IPS DF 4.7 (cell line): Measurements from ENCODE around the gene PAPSS2.
"Not testable (repeated sequence)": the region's sequence is repeated elsewhere in the genome, so short reads cannot be mapped to it uniquely, and the experiment has no call there.

Experiments
- DNase-seq: peaks from one replicate; pipeline ENCODE4 v3.0.0-alpha.2; 2013; ENCODE audit warnings: low spot score; ENCODE audit errors: extremely low read depth

The PAPSS2 gene

DNA sequence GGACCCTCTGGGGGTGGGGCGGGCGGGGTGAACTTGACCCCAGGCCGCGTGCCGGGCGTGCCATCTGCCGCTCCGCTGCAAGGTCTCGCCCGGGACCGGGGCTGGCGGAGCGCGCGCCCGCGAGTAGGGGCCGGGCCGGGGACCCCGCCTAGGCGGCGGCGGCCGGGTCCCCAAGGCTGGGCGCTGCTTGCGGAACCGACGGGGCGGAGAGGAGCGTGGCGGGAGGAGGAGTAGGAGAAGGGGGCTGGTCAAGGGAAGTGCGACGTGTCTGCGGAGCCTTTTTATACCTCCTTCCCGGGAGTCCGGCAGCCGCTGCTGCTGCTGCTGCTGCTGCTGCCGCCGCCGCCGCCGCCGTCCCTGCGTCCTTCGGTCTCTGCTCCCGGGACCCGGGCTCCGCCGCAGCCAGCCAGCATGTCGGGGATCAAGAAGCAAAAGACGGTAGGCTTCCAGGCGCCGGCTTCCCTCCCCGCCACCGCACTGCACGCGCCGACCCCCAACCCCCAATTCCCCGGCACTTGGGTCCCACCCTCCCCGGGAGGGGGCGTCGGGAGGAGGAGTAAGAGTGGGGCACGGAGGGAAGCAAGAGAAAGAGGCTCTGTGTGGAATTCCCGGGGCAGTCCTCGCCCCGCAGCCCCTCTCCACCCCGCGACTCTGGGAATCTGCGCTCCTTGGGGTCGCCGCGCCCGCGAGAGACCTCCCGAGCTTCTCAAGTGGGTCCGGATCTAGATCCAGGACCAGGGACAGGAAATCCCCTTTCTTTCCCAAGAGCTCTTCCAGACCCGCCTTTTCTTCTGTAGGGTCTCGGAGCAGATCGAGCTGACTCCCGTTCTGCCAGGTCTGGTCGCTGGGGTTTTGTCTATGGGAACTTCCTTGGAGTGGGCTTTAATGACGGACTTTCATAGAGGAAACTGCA lies at the start of gene PAPSS2:
TSS of gene PAPSS2 (plus strand) at position 308 of the 913 bp plus-strand sequence. CDS start at position 412, 104 bp downstream.
- DNase-seq, result no peak

DNA sequence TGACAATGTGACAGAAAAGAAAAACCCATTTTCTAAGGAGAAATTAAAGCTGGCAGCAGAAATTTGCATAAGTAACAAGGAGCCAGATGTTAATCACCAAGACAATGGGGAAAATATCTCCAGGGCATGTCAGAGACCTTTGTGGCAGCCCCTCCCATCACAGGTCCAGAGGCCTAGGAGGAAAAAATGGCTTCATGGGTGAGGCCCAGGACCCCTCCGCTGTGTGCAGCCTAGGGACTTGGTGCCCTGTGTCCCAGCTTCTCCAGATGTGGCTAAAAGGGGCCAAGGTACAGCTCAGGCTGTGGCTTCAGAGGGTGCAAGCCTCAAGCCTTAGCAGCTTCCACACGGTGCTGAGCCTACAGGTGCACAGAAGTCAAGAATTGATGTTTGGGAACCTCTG lies 48.3 kb upstream of the PAPSS2 start:
- not testable (repeated sequence) for DNase-seq

DNA sequence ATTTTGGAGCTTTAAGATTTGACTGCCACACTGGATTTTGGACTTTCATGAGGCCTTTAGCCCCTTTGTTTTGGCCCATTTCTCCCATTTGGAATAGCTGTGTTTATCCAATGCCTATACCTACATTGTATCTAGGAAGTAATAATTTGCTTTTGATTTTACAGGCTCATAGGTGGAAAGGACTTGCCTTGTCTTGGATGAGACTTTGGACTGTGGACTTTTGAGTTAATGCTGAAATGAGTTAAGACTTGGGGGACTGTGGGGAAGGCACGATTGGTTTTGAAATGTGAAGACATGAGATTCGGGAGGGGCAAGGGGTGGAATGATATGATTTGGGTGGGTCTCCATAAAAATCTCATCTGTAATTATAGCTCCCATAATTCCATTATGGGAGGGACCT lies 47.6 kb upstream of the PAPSS2 start:
- no peak for DNase-seq

DNA sequence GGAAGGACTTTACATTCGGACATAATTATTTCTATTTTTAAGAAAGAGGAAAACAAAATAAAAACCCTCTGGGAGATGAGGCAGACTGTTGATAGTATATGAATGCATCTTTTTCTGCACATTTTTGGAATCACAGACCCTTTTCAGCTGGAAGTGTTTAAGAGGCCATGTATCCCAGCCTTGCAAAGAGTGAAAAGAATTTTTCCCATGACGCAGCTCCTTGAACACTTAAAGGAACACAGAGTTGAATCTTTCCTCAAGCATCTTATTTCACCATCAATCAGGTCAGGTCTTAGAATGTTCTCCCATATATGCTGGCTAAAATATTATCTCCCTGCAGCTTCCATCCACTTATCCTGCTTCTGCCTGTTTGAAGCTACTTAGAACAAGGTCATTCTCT lies 45.9 kb upstream of the PAPSS2 start:
- no peak for DNase-seq

DNA sequence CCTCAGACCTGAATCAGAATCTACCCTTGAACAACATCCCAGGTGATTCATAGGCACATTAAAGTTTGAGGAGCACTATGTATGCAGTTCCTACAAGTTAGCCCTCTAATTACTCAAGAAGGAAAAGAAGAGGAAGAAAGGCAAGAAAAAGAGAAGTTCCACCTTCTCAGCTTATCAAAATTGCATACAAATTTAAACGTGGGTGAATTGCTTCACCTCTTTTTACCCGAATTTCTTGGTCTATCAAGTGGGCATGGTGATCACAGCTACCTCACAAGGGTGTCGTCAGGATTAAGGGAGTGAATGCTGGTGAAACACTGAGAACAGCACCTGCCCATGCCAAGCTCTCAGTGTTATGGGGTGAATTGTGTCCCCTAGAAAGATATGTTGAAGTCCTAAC lies 43.8 kb upstream of the PAPSS2 start:
- no peak for DNase-seq

DNA sequence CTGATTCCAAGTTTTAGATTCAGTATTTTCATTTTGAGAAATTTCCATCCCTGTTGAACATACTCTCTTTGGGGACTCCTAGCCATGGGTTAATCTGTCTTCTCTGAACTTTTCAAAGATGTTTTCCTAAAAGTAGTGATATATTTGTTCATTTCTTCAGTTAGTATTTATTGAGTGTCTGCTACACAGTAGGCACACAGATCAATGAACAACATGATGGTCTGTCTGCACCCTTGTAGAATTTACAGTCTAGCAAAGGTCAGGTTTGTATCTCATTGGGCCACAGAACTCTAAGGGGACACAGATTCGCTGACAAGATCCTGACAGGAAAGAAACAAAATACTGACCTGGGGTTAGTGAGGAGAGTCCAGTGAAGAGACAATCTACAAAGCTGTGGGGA lies 42.2 kb upstream of the PAPSS2 start:
- no peak for DNase-seq

DNA sequence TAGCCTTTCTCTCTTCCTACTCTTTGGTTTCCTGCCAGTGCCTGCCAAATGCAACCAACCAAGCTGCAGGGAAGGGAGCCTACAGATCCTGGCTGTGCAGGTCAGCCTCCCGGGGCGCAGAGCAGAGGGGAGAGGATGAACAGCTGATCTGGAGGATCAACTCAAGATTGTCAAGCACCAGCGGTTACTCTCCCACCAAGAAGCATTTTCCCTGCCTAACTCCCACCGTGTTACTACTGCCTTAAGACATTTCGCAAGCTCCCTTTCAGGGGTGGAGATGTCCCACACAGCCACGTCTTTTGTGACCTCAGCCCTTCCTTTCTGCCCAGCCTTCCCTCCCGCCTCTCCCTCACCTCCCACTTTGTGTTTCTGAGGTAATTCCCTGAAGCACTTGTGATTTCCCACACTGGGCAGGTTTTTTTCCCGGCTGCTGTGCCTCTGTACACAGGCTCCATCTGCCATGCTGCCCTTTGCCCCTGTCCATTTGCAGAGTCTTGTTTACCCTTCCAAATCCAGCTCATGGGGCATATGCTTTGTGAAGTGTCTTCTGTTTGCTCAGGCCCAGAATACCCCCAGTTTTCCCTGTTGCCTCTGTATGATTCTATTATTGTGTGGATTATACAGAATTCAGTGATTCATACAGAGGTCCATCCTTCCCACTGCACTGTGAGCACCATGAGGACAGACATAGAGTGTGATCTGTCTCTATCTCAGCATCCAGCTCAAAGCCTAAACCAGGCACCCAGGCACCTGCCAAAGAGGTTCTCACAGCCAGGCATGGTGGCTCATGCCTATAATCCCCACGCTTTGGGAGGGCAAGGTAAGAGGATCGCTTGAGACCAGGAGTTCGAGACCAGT lies 40.9 kb upstream of the PAPSS2 start:
- DNase-seq, result no peak

DNA sequence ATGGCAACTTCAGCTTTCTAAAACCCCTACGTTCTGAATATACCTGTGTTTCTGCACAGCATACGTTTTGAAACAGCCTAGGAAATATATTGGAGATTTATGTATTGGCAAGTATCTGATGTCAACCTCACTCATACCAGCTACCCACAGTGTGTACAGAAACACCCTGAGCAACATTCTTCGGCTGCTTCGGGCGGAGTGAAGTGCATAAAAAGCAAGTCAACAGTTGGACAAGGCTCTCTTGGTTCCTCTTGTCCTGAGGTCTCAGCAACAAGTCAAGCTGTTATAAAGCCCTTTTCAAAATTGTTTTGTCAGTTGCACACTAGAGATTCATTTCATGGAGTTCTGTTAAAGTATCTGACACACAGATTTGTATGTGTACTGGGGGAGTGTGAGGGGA lies 40.0 kb upstream of the PAPSS2 start:
- no peak for DNase-seq

DNA sequence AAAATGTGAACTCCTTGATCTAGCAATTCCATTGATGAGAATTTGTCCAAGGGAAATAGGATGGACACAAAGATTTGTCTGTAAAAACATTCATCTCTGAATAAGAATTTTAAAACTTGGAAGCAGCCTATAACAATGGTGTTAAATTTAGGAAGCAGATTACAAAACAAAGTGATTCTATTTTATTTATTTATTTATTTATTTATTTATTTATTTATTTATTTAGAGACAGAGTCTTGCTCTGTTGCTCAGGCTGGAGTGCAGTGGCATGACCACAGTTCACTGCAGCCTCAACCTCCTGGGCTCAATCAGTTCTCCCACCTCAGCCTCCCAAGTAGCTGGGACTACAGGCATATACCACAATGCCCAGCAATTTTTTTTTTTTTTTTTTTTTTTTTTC lies 38.2 kb upstream of the PAPSS2 start:
- not testable (repeated sequence) for DNase-seq

DNA sequence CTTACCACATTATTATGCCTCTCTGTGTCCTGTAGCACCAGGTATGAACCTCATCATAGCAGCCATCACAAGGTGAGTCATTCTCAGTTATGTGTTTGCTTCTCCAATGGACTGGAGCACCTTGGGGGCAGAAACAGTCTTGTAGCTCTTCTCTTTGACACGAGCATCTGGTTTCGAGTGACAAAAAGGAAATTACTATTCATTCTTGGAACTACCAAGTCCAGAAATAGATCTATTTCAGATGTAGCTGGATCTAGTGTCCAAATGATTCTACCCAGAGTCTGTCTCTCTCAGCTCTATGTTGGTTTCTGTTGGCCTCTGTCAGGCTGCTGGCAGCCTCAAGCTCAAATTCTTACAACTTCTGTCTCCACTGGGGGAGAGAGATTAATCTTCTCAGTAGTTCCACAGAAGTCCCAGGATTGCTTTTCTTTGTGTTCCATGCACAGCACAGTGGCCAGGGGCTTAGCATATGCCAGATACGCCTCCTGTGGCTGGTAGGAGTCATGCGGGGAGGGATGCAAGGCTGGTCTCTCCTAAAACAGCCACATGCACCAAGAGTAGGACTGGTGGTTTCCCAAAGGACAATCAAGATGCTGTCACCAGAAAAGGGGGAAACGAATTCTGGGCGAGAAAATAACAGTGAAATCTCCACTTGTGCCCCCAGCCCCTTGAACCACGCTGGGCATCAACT lies 37.2 kb upstream of the PAPSS2 start:
- no peak for DNase-seq

DNA sequence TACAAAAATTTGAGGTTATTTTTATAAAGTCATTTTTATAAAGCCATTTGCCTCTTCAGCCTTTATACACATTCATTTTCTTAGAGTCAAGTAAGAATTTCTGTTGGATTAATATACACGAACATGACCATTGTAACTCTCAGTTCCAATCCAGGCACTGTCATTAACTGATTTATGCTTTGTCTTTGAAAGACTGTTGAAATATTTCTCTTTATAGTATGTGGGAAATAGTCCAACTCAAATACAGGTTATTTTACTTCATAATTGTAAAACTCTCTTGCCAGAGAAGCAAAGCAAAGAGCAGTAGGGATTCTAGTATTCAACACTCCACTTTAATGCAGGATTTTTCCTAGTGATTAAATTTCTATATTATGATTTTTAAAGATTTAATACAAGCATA lies 36.5 kb upstream of the PAPSS2 start:
- no peak for DNase-seq

DNA sequence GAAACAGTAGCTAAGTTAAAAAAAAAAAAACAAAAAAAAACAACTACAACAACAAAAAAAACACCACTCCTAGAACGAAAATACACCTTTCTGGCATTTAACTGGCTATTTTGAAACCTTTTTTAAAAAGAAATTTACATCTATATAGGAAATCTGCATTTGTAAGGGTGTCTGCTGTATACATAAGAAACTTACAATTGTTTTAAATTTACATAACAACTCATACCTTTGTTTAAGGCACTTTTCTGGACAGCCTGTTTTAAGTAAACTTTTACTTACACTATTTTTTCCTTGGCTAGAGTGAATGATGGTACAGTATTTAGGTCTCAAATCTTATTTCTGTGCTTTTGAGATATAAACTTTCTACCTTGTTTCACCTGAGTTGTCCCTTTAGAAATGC lies 34.0 kb upstream of the PAPSS2 start:
- no peak for DNase-seq

DNA sequence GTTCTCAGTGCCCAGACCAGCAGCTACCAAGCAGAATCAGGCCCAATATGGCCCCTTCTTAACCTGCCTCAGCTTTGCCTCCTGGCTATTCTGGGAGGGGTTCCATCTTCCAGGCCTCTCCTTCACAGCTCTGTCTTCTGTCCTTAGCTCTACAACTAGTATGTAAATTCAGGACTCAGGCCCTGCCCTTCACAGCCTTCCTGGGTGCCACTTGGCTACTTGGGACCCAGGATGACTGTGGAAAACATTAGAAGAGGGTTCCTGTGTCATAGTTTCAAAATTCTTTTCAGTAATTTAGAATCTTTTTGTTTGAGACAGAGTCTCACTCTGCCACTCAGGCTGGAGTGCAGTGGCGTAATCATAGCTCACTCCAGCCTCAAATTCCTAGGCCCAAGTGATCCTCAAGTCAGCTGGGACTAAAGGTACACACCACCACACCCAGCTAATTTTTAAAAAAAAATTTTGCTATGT lies 33.2 kb upstream of the PAPSS2 start:
- no peak for DNase-seq

DNA sequence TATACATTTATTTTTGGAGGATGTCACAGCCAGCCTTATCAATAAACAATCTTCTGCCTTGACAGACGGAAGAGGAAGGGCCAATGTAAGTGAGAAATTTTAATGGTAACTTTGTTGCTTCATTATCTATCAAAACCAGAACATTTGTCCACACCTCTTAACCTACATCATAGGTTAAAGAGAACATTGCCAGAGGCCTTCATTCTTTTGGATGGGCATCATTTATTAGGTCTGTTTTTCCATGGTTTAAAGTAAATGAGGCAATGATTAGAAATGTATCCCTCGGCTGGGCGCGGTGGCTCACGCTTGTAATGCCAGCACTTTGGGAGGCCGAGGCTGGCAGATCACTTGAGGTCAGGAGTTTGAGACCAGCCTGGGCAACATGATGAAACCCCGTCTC lies 29.5 kb upstream of the PAPSS2 start:
- DNase-seq, result no peak

DNA sequence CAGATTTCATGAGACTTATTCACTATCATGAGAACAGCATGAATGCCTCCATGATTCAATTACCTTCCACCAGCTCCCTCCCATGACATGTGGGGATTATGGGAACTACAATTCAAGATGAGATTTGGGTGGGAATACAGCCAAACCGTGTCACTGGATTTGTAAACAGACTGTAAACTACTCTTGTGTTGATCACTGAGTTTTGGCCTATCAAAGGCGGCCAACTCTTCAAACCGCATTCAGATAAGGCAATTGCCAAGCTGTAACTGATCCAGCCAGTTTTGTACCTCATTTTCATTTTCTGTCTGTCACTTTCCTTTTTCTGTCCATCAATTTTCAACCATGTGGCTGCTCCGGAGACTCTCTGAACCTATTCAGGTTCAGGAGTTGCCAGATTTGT lies 27.2 kb upstream of the PAPSS2 start:
- DNase-seq, result no peak

DNA sequence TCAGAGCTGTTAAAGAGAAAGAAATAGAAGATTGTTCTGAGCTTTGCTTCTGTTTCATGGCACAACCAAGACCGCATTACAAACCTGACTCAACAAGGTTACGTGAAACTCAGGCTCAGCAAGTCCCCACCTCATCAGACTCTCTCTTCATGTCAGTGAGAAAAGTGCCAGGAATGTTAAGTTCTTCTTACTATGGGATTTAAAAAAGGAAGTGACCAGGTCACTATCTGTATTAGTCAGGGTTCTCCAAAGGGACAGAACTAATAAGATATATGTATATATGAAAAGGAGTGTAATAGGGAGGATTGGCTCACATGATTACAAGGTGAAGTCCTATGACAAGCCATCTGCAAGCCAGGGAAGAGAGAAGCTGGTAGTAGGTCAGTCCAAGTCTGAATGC lies 25.4 kb upstream of the PAPSS2 start:
- no peak for DNase-seq

DNA sequence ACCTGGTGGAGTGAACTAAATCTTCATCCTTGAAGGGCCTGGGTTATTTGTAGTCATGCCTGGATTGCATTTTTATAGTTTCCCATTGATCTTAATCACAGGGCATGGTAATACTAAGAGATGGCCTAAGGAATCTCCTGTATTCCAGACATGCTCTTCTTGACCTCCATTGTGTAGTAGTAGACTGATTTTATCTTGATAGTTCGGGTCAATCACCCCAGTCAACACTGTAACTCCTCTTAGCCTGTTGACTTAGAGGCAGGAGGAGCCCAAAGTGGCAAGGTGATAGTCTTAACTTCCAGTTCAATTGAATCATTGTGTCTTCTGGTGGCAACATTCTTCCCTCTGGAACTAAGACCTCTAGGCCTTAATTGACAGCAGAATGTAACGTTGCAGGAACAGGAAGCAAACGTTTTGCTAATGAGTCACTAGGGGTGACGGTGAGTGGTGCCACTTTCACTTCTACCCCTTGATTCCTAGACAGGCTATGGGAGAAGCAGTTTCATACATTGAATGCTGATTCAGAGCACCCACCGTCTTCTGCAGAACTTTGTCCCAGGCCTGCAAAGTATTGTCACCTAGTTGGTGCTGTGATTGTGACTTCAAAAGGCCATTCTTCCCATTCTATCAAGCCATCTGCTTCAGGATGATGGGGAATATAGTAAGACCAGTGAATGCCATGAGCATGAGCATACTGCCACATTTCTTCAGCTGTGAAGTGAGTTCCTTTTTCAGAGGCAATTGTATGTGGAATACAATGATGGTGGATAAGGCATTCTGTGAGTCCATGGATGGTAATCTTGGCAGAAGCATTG lies 24.0 kb upstream of the PAPSS2 start:
- DNase-seq, result no peak

DNA sequence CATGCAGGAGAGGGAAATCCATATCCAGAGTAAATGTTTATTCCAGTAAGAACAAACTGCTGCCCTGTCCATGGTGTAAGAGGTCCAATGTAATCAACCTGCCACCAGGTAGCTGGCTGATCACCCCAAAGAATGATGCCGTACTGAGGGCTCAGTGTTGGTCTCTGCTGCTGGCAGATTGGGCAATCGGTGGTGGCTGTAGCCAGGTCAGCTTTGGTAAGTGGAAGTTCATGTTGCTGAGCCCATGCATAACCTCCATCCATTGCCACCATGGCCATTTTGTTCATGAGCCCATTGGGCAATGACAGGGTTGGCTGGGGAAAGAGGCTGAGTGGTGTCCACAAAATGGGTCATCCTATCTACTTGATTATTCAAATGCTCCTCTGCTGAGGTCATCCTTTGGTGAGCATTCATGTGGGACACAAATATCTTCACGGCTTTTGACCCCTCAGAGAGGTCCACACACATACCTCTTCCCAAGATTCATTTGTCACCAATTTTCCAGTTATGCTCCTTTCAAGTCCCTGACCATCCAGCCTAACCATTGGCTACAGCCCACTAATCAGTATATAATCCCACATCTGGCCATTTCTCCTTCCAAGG lies 23.3 kb upstream of the PAPSS2 start:
- DNase-seq, result no peak

DNA sequence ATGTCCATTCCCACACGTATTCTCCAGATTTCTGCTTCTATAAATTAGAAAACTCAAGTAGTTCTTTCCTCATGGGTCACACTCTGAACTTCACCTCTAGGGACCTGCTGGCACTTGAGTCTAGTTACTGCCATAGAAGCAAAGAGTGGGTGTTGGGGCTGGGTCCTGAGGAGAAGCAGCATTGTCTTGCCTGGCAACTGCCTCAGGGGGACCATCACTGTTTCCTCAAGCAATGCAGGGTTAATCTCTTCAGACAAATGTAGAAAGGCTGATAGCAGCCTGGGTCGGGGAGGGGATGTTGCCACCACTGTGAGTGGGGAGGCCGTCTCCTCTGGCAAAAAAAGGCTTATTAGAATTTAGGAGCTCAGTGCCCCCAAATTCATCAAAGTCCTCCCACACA lies 20.2 kb upstream of the PAPSS2 start:
- no peak for DNase-seq

DNA sequence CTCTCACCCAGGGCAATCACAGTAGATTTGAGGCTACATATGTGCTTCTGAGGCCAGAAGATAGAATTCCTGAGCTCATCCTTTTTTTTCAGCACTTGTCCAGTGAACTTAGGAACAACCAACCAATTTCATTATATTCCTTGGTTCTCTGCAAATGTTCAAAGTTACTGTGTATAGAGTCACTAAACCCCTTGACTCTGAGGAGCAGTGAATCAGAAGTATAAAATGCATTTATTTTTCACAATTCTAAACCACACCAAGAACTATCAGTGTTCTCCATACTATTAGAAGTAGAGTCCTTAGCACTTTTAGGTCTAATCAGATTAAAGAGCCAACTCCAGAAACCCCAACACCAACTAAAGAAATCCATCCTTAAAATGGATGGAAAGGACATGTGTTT lies 19.6 kb upstream of the PAPSS2 start:
- no peak for DNase-seq
